Ovary (tissue), 3 donors: ENCODE measurements around the gene CEP128.

Experiments
- POLR2A ChIP-seq: fragments of 450-650 bp; IDR thresholded peaks from one replicate; pipeline ENCODE4 v1.6.1; 2017; ENCODE audit warnings: antibody characterized with exemption, mild to moderate bottlenecking, moderate library complexity
- TF ChIP-seq, protein P1 (sequence below), 3 donors: fragments of 450-650 bp in 2 of 3; fragments of 200-600 bp in 1 of 3; IDR thresholded peaks; one replicate each; pipeline versions ENCODE4 v1.5.1 to v1.8.0; 2016 to 2022; ENCODE audit warnings: antibody characterized with exemption in 3 of 3, mild to moderate bottlenecking in 1 of 3
- donor health status: DM: no; HTN: no; CAD: no.

GRCh38 chr14:80926397-80927082 is 15.0 kb downstream of the CEP128 start:
- TF ChIP-seq POLR2A: no peak
- TF ChIP-seq, protein P1, sequence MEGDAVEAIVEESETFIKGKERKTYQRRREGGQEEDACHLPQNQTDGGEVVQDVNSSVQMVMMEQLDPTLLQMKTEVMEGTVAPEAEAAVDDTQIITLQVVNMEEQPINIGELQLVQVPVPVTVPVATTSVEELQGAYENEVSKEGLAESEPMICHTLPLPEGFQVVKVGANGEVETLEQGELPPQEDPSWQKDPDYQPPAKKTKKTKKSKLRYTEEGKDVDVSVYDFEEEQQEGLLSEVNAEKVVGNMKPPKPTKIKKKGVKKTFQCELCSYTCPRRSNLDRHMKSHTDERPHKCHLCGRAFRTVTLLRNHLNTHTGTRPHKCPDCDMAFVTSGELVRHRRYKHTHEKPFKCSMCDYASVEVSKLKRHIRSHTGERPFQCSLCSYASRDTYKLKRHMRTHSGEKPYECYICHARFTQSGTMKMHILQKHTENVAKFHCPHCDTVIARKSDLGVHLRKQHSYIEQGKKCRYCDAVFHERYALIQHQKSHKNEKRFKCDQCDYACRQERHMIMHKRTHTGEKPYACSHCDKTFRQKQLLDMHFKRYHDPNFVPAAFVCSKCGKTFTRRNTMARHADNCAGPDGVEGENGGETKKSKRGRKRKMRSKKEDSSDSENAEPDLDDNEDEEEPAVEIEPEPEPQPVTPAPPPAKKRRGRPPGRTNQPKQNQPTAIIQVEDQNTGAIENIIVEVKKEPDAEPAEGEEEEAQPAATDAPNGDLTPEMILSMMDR (IDR thresholded peaks at IDR 0.05): no peak
